SK-N-SH treated with all-trans-retinoic acid at 6 μM for 48 hours (cell line): ENCODE measurements around the gene PPP1R1C.

Experiments
- CREB5 ChIP-seq: fragments of 250-450 bp; sonication (Bioruptor Pico); IDR thresholded peaks from 2 replicates; pipeline ENCODE4 v1.5.1; 2020; ENCODE audit warnings: low read depth, mild to moderate bottlenecking, moderate library complexity
- RARB ChIP-seq: fragments of 250-450 bp; sonication (Bioruptor Pico); IDR thresholded peaks from 2 replicates; pipeline ENCODE4 v1.8.0; 2021; ENCODE audit warnings: mild to moderate bottlenecking, moderate library complexity
- SNAI2 ChIP-seq: fragments of 250-450 bp; sonication (Bioruptor Pico); IDR thresholded peaks from 2 replicates; pipeline ENCODE4 v1.5.0; 2020; ENCODE audit warnings: mild to moderate bottlenecking, moderate library complexity
- TOX ChIP-seq: fragments of 250-450 bp; sonication (Bioruptor Pico); IDR thresholded peaks from 2 replicates; pipeline ENCODE4 v1.8.0; 2021; ENCODE audit warnings: mild to moderate bottlenecking, moderate library complexity, borderline replicate concordance
- TSHZ2 ChIP-seq: fragments of 250-450 bp; sonication (Bioruptor Pico); IDR thresholded peaks from 2 replicates; pipeline ENCODE4 v1.5.0; 2020; ENCODE audit warnings: mild to moderate bottlenecking, moderate library complexity
- ZFP3 ChIP-seq: fragments of 250-450 bp; sonication (Bioruptor Pico); IDR thresholded peaks from 2 replicates; pipeline ENCODE4 v1.5.0; 2020; ENCODE audit warnings: mild to moderate bottlenecking, moderate library complexity
- ZFP30 ChIP-seq: fragments of 450-650 bp; formaldehyde crosslinking; IDR thresholded peaks from 2 replicates; pipeline ENCODE4 v1.5.0; 2022; ENCODE audit warnings: mild to moderate bottlenecking, moderate library complexity
- ZNF565 ChIP-seq: fragments of 450-650 bp; formaldehyde crosslinking; conservative IDR thresholded peaks from 2 replicates; pipeline ENCODE4 v1.5.0; 2020; ENCODE audit warnings: low read depth, mild to moderate bottlenecking, moderate library complexity

- TF ChIP-seq ZFP3 (no peak), SNAI2 (CRISPR knock-in tag) (no peak), ZFP30 (CRISPR knock-in tag) (no peak), ZNF565 (CRISPR knock-in tag) (no peak), TOX (CRISPR knock-in tag) (no peak), TSHZ2 (CRISPR knock-in tag) (no peak), RARB (CRISPR knock-in tag) (no peak), CREB5 (CRISPR knock-in tag) (no peak)
Observed at GRCh38 chr2:182069416-182069815, 83.8 kb downstream of the PPP1R1C start.
